K562 (cell line): ENCODE data around the gene GDF15. TPM values are rescaled to one million over a fixed set of nuclear protein-coding genes. Genes with fewer than 3 reads are reported as not detected.
A peak's percentile ranks its signal among the peaks of the same experiment; 100 is the strongest.

Experiments
- ATAC-seq: fragments of 200-7000 bp; cut with Tn5 transposase; 3 replicates; pipeline ENCODE4 v1.9.1; 2020; ENCODE audit warnings: moderate library complexity
- BruUV-seq: library from RNA; stranded (reverse); fragments of 400-500 nt; replicated peaks from 2 replicates; lab custom pipeline; 2021; lab: Mats Ljungman, UMichigan
- CTCF ChIA-PET: fragments of 300-600 bp; formaldehyde crosslinking; extraction: SDS; loops from one replicate; lab custom pipeline; 2021; ENCODE audit warnings: low intra/inter-chr PET ratio; lab: Yijun Ruan, JAX
- POLR2A ChIA-PET: fragments of 300-600, 350-650 bp; sonication (Branson Sonifier 250); formaldehyde crosslinking; extraction: SDS; loops from one replicate; lab custom pipeline; 2021; ENCODE audit warnings: antibody characterized with exemption, inconsistent platforms; lab: Yijun Ruan, JAX
- DNase-seq, 4 experiments: peaks; one replicate each; pipeline versions ENCODE4 v3.0.0 to v3.0.0-alpha.2; 2011 to 2018; ENCODE audit warnings: low spot score in 3 of 4, mixed read lengths in 3 of 4; ENCODE audit errors: extremely low read depth in 1 of 4
- FAIRE-seq: peaks from 2 replicates; lab custom pipeline; 2011; peaks lifted over from hg19 to GRCh38; lab: Jason Lieb, UNC
- H2AFZ ChIP-seq: 2 replicates; pipeline ENCODE4 v1.6.0; 2011; ENCODE audit warnings: low read depth, low read length, control low read depth, inconsistent platforms
- H3K27ac ChIP-seq: fragments of 200-600 bp; 3 replicates; pipeline ENCODE4 v1.8.0; 2011; ENCODE audit warnings: low read depth, mild to moderate bottlenecking, control low read depth, inconsistent platforms, low read length, moderate library complexity, mixed read lengths; ENCODE audit errors: extremely low read depth
- H3K27me3 ChIP-seq, 2 experiments: fragments of 300-600 bp in 1 of 2; 2 replicates in 1 of 2; 3 replicates in 1 of 2; pipeline versions ENCODE4 v1.6.0 to v1.8.0; 2011; ENCODE audit warnings: inconsistent platforms in 2 of 2, low read length in 2 of 2, mild to moderate bottlenecking in 1 of 2, mixed read lengths in 1 of 2, moderate library complexity in 1 of 2; ENCODE audit not compliant: control insufficient read depth in 2 of 2, insufficient read depth in 2 of 2
- H3K36me3 ChIP-seq: fragments of 300-600 bp; 3 replicates; pipeline ENCODE4 v1.8.0; 2011; ENCODE audit warnings: mild to moderate bottlenecking, low read length, inconsistent platforms; ENCODE audit not compliant: control insufficient read depth, insufficient read depth
- H3K4me1 ChIP-seq, 2 experiments: fragments of 200-600 bp in 1 of 2; replicated peaks in 1 of 2; 2 replicates in 1 of 2; 3 replicates in 1 of 2; pipeline versions ENCODE4 v1.5.1 to v1.8.0; 2011; ENCODE audit warnings: inconsistent platforms in 2 of 2, low read length in 2 of 2, mild to moderate bottlenecking in 1 of 2, mixed read lengths in 1 of 2, moderate library complexity in 1 of 2; ENCODE audit not compliant: control insufficient read depth in 2 of 2, insufficient read depth in 2 of 2
- H3K4me2 ChIP-seq: 2 replicates; pipeline ENCODE4 v1.6.1; 2011; ENCODE audit warnings: low read length, control low read depth, inconsistent platforms, mixed read lengths; ENCODE audit not compliant: insufficient read depth
- H3K4me3 ChIP-seq: fragments of 200-600 bp; sonication (generic), shearing (Covaris generic); 2 replicates; pipeline ENCODE4 v1.5.1; 2016; ENCODE audit warnings: control low read depth, inconsistent platforms
- H3K79me2 ChIP-seq: fragments of 200-600 bp; 3 replicates; pipeline ENCODE4 v1.8.0; 2011; ENCODE audit warnings: low read length, inconsistent platforms; ENCODE audit not compliant: control insufficient read depth, insufficient read depth
- H3K9ac ChIP-seq, 2 experiments: 2 replicates each; pipeline versions ENCODE4 v1.6.0 to v1.6.1; 2011; ENCODE audit warnings: low read depth in 2 of 2, low read length in 2 of 2, control low read depth in 1 of 2, inconsistent platforms in 1 of 2, mild to moderate bottlenecking in 1 of 2, mixed read lengths in 1 of 2; ENCODE audit not compliant: insufficient read depth in 1 of 2
- H3K9me1 ChIP-seq: one replicate; pipeline ENCODE4 v1.6.0; 2011; ENCODE audit warnings: inconsistent platforms, mild to moderate bottlenecking, low read length, moderate library complexity; ENCODE audit not compliant: control insufficient read depth, insufficient read depth
- H3K9me3 ChIP-seq: replicated peaks from 2 replicates; pipeline ENCODE4 v1.5.1; 2011; ENCODE audit warnings: low read depth, low read length, inconsistent platforms; ENCODE audit not compliant: control insufficient read depth, insufficient read depth
- H4K20me1 ChIP-seq: replicated peaks from 2 replicates; pipeline ENCODE4 v1.6.1; 2011; ENCODE audit warnings: low read length, inconsistent platforms, mixed read lengths; ENCODE audit not compliant: control insufficient read depth, insufficient read depth
- CHAMP1 ChIP-seq: fragments of 450-650 bp; IDR thresholded peaks from 2 replicates; pipeline ENCODE4 v1.6.1; 2016; ENCODE audit warnings: mild to moderate bottlenecking
- DPF2 ChIP-seq: fragments of 450-650 bp; IDR thresholded peaks from 2 replicates; pipeline ENCODE4 v1.6.1; 2016
- ESRRA ChIP-seq: fragments of 450-650 bp; IDR thresholded peaks from 2 replicates; pipeline ENCODE4 v1.6.1; 2014; ENCODE audit warnings: low read depth, mild to moderate bottlenecking, moderate library complexity, borderline replicate concordance
- FOXO4 ChIP-seq: fragments of 450-650 bp; formaldehyde crosslinking; IDR thresholded peaks from 2 replicates; pipeline ENCODE4 v1.4.0; 2020; ENCODE audit warnings: mild to moderate bottlenecking, moderate library complexity
- JUND ChIP-seq, 2 experiments: IDR thresholded peaks; 2 replicates in 1 of 2; 3 replicates in 1 of 2; pipeline ENCODE4 v1.6.1; 2011; ENCODE audit warnings: borderline replicate concordance in 2 of 2, low read depth in 2 of 2, low read length in 2 of 2, improper control_type of control experiment in 1 of 2, missing biosample characterization in 1 of 2, missing genetic modification characterization in 1 of 2, missing genetic modification reagents in 1 of 2
- KDM4B ChIP-seq, 2 experiments: fragments of 450-650 bp in 1 of 2; sonication (generic) in 1 of 2; IDR thresholded peaks; 2 replicates each; pipeline ENCODE4 v1.6.1; 2016 to 2017; ENCODE audit warnings: borderline replicate concordance in 2 of 2, antibody characterized with exemption in 1 of 2, low read depth in 1 of 2, mild to moderate bottlenecking in 1 of 2
- MED1 ChIP-seq: sonication (generic); formaldehyde crosslinking; IDR thresholded peaks from 2 replicates; pipeline ENCODE4 v1.8.1; 2023; ENCODE audit warnings: missing genetic modification reagents, borderline replicate concordance
- MLX ChIP-seq, 2 experiments: fragments of 450-650 bp in 1 of 2; sonication (generic) in 1 of 2; formaldehyde crosslinking; conservative IDR thresholded peaks; 2 replicates each; pipeline versions ENCODE4 v1.4.0 to v1.8.1; 2020 to 2022; ENCODE audit warnings: mild to moderate bottlenecking in 1 of 2, missing genetic modification reagents in 1 of 2
- TFAM ChIP-seq: fragments of 250-450 bp; sonication (Bioruptor Pico); conservative IDR thresholded peaks from 2 replicates; pipeline ENCODE4 v1.5.0; 2021; ENCODE audit warnings: mild to moderate bottlenecking, moderate library complexity
- ZC3H11A ChIP-seq: IDR thresholded peaks from 2 replicates; pipeline ENCODE4 v1.6.1; 2012; ENCODE audit warnings: low read depth, low read length, improper control_type of control experiment
- ZNF23 ChIP-seq: fragments of 250-450 bp; sonication (Bioruptor Pico); IDR thresholded peaks from 2 replicates; pipeline ENCODE4 v1.4.0; 2020; ENCODE audit warnings: mild to moderate bottlenecking
- ZNF263 ChIP-seq: sonication (generic); formaldehyde crosslinking; IDR thresholded peaks from 2 replicates; pipeline ENCODE4 v1.8.0; 2022; ENCODE audit warnings: mild to moderate bottlenecking, missing genetic modification reagents, borderline replicate concordance
- ZNF431 ChIP-seq: sonication (generic); formaldehyde crosslinking; IDR thresholded peaks from 2 replicates; pipeline ENCODE4 v1.8.0; 2022; ENCODE audit warnings: mild to moderate bottlenecking, missing genetic modification reagents
- WGBS: fragments of 100-300 bp; shearing (Covaris generic); methylation state at CpG from one replicate; pipeline ENCODE4 v1.1.6; 2016; ENCODE audit warnings: low coverage, mixed read lengths; ENCODE audit not compliant: insufficient coverage; ENCODE audit errors: missing lambda C conversion rate; 5-methylcytosine and 5-hydroxymethylcytosine counted together
- in situ Hi-C: fragments of 300-500 bp; cut with MboI; formaldehyde crosslinking; loops from 4 replicates; pipeline ENCODE4 v1.15.0; 2018; ENCODE audit warnings: inconsistent platforms, mixed read lengths
- intact Hi-C: fragments of 100-400 bp; cut with micrococcal nuclease; formaldehyde crosslinking; loops from 2 replicates; pipeline ENCODE4 v1.14.2; 2022
- polyA plus RNA-seq, 8 experiments: library from polyadenylated mRNA; depleted of rRNA in 4 of 8; stranded (reverse) in 5 of 8; unstranded in 3 of 8; fragments of >200 nt; fragmentation: Nextera tagmentation in 2 of 8; fragmentation: Illumina TruSeq in 1 of 8; extraction: Ambion mirVana in 2 of 8; extraction: Trizol in 1 of 8; gene quantifications; 2 replicates each; pipeline versions ENCODE4 v1.2.1 to v1.2.3, GENCODE V29; 2011 to 2014; ENCODE audit warnings: inconsistent platforms in 1 of 8, missing spikeins in 1 of 8
- total RNA-seq, 7 experiments: library from RNA; depleted of rRNA in 6 of 7; stranded (reverse); fragments of >200 nt in 6 of 7; fragmentation: Illumina TruSeq in 2 of 7; extraction: Trizol in 2 of 7; gene quantifications; 2 replicates each; pipeline versions ENCODE4 v1.2.1 to v1.2.3, GENCODE V29; 2011 to 2021; ENCODE audit warnings: low replicate concordance in 1 of 7

The GDF15 gene
- total and polyA plus RNA-seq, 9 of the 15 experiments (the other 6 are each of a cell fraction or from before 2014, with no cell fraction given) = 2.3 to 82.4 (median 12.5) TPM

- 50% methylated on average over 5 of the region's 5 CpGs for WGBS
Observed at GRCh38 chr19:18392926-18393325, 7.0 kb downstream of the GDF15 start.

More at GRCh38 chr19:18392926-18393325, 7.0 kb downstream of the GDF15 start:
- H2AFZ ChIP-seq = no peak overlapping the region
- no peak overlapping the region for H3K4me2 ChIP-seq
- no TSS peak for BruUV-seq
- intact Hi-C loops = no loop called here
- no peaks in the 10 kb centered on the region for H3K27me3 ChIP-seq
- no peak for DNase-seq
- H3K9ac ChIP-seq = no peak overlapping the region
- no peak overlapping the region for H3K27ac ChIP-seq
- no peak overlapping the region for H3K4me3 ChIP-seq
- H4K20me1 ChIP-seq = peaks cover 13% of the 10 kb centered on the region
- CTCF ChIA-PET = no interaction called here
- H3K4me1 ChIP-seq = peaks cover 13 to 38% of the 10 kb centered on the region in 2 experiments
- TF ChIP-seq MED1 (0 out of 2 replicates have a peak, but pooled peaks have one; percentile 11), ESRRA (0 out of 2 replicates have a peak, but pooled peaks have one; percentile 0), FOXO4 (CRISPR knock-in tag) (no peak), ZC3H11A (no peak), JUND (IDR thresholded peaks at IDR 0.05; ENCODE audit: borderline replicate concordance, low read depth, low read length) (no peak), JUND (tag; IDR thresholded peaks at IDR 0.05; ENCODE audit: borderline replicate concordance, low read depth, low read length) (no peak; the same call in 2 of the 3 replicates), ZNF23 (CRISPR knock-in tag) (no peak), MLX (CRISPR knock-in tag; conservative IDR thresholded peaks at IDR 0.05) (no peak), ZNF431 (CRISPR knock-in tag) (no peak), TFAM (no peak), CHAMP1 (no peak), KDM4B (IDR thresholded peaks at IDR 0.05; ENCODE audit: borderline replicate concordance in 2 of 2, low read depth in 1 of 2) (no peak), DPF2 (peak; percentile 4; the same call in 1 of the 2 replicates), ZNF263 (CRISPR knock-in tag) (peak; percentile 37; the same call in 1 of the 2 replicates)
- POLR2A ChIA-PET = interaction anchor here (0.6 to 8.1 kb wide), 6 partner anchors 13 to 332 kb away, joined by 3 to 244 read pairs (median 3); partner anchors contain the start of gene SSBP4
- H3K36me3 ChIP-seq = peaks cover 22% of the 10 kb centered on the region; the same call in 2 of the 3 replicates
- no peaks in the 10 kb centered on the region for H3K9me3 ChIP-seq
- FAIRE-seq = no peak
- no peak for ATAC-seq
- in situ Hi-C loops = no loop called here
- H3K79me2 ChIP-seq = peaks cover 13% of the 10 kb centered on the region
- no peaks in the 10 kb centered on the region for H3K9me1 ChIP-seq
